ENCODE measurements around the gene TEX51.

DNA sequence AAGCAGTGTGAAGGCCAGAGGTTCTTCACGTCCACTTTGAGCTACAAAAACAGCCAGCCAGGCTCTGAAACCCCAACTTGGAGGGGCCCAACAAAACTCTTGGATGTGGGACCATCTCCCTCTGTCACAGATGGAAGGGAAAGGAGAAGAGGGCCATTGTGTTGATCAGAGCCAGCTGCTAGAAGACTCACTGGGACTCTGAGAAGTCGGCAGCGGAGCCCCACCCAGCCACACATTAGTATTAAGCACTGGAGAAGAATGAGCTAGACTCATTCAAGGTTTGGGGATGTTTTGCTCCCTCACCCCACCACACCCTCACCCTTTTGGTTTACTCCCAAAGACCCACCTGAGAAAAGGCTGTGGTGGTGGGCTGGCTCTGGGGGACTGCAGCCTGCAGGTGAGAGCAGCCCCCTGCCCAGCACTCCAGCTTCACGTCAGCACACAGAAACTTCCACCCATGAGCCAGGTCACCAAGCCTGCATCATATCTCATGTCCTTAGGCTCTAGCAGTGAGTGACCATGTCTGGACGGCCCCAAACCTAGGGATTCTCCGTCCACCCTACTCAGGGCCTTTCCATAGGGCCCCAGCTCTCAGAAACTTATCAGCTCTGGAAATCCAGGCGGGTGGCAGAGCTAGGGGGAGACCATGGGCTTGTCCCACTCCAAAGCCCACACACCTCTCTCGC lies 12.6 kb downstream of the TEX51 start:
- TF ChIP-seq, protein P1, sequence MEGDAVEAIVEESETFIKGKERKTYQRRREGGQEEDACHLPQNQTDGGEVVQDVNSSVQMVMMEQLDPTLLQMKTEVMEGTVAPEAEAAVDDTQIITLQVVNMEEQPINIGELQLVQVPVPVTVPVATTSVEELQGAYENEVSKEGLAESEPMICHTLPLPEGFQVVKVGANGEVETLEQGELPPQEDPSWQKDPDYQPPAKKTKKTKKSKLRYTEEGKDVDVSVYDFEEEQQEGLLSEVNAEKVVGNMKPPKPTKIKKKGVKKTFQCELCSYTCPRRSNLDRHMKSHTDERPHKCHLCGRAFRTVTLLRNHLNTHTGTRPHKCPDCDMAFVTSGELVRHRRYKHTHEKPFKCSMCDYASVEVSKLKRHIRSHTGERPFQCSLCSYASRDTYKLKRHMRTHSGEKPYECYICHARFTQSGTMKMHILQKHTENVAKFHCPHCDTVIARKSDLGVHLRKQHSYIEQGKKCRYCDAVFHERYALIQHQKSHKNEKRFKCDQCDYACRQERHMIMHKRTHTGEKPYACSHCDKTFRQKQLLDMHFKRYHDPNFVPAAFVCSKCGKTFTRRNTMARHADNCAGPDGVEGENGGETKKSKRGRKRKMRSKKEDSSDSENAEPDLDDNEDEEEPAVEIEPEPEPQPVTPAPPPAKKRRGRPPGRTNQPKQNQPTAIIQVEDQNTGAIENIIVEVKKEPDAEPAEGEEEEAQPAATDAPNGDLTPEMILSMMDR (IDR thresholded peaks at IDR 0.05): no peak
- no peak for TF ChIP-seq POLR2A (IDR thresholded peaks at IDR 0.05)
- TF ChIP-seq POLR2AphosphoS5 (IDR thresholded peaks at IDR 0.05): no peak
